Sigmoid colon (tissue), 7 donors: Measurements from ENCODE around the gene HECW1. TPM values are rescaled to one million over a fixed set of nuclear protein-coding genes. Genes with fewer than 3 reads are reported as not detected.

ENCODE experiments used
- DNase-seq: peaks from one replicate; pipeline ENCODE4 v3.0.0-alpha.2; 2019
- H3K27ac ChIP-seq, 4 donors: fragments of 200-600 bp; sonication (generic); one replicate each; pipeline ENCODE4 v1.5.1; 2016 to 2019; ENCODE audit warnings: mild to moderate bottlenecking in 1 of 4
- H3K27me3 ChIP-seq, 3 donors: fragments of 200-600 bp; sonication (generic); one replicate each; pipeline ENCODE4 v1.5.1; 2019; ENCODE audit warnings: mild to moderate bottlenecking in 1 of 3
- H3K36me3 ChIP-seq, 4 donors: fragments of 200-600 bp; sonication (generic); one replicate each; pipeline ENCODE4 v1.5.1; 2016 to 2019
- H3K4me1 ChIP-seq, 4 donors: fragments of 200-600 bp; sonication (generic); one replicate each; pipeline ENCODE4 v1.5.1; 2017 to 2019
- H3K4me3 ChIP-seq, 4 donors: fragments of 200-600 bp; sonication (generic); one replicate each; pipeline ENCODE4 v1.5.1; 2017 to 2019; ENCODE audit warnings: mild to moderate bottlenecking in 2 of 4, moderate library complexity in 1 of 4
- H3K9me3 ChIP-seq, 4 donors: fragments of 200-600 bp in 3 of 4; sonication (generic) in 3 of 4; one replicate each; pipeline versions ENCODE4 v1.5.1 to v1.6.1; 2013 to 2019
- EP300 ChIP-seq, 4 donors: sonication (generic); formaldehyde crosslinking; IDR thresholded peaks; one replicate each; pipeline ENCODE4 v1.6.1; 2017; ENCODE audit warnings: antibody characterized with exemption in 4 of 4
- POLR2A ChIP-seq, 2 donors: fragments of 450-650 bp; IDR thresholded peaks; one replicate each; pipeline ENCODE4 v1.6.1; 2016; ENCODE audit warnings: antibody characterized with exemption in 2 of 2, mild to moderate bottlenecking in 2 of 2, moderate library complexity in 2 of 2
- POLR2AphosphoS5 ChIP-seq, 4 donors: sonication (generic); formaldehyde crosslinking; IDR thresholded peaks; one replicate each; pipeline ENCODE4 v1.6.1; 2017; ENCODE audit warnings: antibody characterized with exemption in 4 of 4
- WGBS, 2 donors: extraction: QIAGEN DNeasy Blood & Tissue Kit; methylation state at CpG; one replicate each; pipeline ENCODE4 v1.1.7; 2013; 5-methylcytosine and 5-hydroxymethylcytosine counted together
- intact Hi-C: fragments of 100-400 bp; cut with DNase I; formaldehyde crosslinking; loops from one replicate; pipeline ENCODE4 v1.15.1; 2023
- polyA plus RNA-seq, 3 donors: library from polyadenylated mRNA; stranded (reverse); fragments of 200-250 nt; gene quantifications; one replicate each; pipeline ENCODE4 v1.2.3, GENCODE V29; 2013
- total RNA-seq, 4 donors: library from RNA; depleted of rRNA; stranded (reverse); fragments of >200 nt; gene quantifications; one replicate each; pipeline ENCODE4 v1.1.0, GENCODE V29; 2016
- TF ChIP-seq, protein P1 (sequence below), 4 experiments: fragments of 450-650 bp in 3 of 4; fragments of 200-600 bp in 1 of 4; IDR thresholded peaks; one replicate each; pipeline ENCODE4 v1.5.1; 2016 to 2019; ENCODE audit warnings: antibody characterized with exemption in 4 of 4, mild to moderate bottlenecking in 3 of 4, moderate library complexity in 2 of 4
- donor health status: healthy with polysubstance abuse.
- donor health status: Bipolar disorder and iron deficiency.
- donor health status: healthy.

Gene HECW1
- total and polyA plus RNA-seq, 7 donors, result 0.33 to 7.8 (median 1.2) TPM

DNA sequence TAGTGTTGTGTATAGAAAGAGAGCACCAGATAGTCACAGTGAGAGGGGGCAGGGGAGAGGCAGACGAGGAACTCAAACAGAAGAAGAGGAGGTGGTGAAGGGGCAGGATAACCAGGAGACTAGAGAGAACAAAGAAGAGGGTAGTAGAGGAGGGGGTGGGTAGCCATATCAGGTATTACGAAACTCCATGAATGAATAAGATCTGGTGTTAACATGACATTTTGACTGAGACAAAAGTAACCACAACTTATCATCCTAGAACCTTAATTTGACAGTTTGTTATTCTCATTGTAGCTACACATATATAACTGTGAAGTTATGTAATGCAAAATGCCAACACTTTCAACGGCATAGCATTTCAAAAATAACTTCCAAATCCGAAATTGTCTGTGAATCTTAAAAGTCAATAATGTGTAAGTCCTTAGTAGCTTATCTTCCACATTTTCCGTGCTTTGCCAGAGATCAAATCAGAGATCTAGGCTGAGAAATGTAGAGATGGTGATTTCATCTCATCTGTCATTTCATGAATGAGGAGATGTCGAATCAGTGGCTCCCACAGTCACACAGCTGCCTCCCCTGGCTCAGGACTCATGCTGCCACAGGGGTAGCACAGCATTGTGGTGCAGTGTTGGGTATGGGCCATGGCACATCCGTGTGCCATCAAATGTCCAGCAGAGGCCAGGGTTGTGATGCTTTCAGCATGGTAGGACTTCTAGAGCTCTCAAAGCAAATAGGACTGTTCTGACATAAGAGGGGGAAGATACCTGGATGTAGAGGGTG is 202.1 kb downstream of the HECW1 start:
- TF ChIP-seq POLR2AphosphoS5 (IDR thresholded peaks at IDR 0.05) (no peak), POLR2A (IDR thresholded peaks at IDR 0.05) (no peak), EP300 (IDR thresholded peaks at IDR 0.05) (no peak)
- TF ChIP-seq, protein P1, sequence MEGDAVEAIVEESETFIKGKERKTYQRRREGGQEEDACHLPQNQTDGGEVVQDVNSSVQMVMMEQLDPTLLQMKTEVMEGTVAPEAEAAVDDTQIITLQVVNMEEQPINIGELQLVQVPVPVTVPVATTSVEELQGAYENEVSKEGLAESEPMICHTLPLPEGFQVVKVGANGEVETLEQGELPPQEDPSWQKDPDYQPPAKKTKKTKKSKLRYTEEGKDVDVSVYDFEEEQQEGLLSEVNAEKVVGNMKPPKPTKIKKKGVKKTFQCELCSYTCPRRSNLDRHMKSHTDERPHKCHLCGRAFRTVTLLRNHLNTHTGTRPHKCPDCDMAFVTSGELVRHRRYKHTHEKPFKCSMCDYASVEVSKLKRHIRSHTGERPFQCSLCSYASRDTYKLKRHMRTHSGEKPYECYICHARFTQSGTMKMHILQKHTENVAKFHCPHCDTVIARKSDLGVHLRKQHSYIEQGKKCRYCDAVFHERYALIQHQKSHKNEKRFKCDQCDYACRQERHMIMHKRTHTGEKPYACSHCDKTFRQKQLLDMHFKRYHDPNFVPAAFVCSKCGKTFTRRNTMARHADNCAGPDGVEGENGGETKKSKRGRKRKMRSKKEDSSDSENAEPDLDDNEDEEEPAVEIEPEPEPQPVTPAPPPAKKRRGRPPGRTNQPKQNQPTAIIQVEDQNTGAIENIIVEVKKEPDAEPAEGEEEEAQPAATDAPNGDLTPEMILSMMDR (IDR thresholded peaks at IDR 0.05), result no peak
- intact Hi-C loops, result no loop called here

GRCh38 chr7:43317075-43317474 is 204.6 kb downstream of the HECW1 start:
- H3K9me3 ChIP-seq, result no peaks in the 10 kb centered on the region
- H3K27me3 ChIP-seq, result no peaks in the 10 kb centered on the region
- H3K4me1 ChIP-seq, result no peaks in the 10 kb centered on the region
- no peak overlapping the region for H3K27ac ChIP-seq
- intact Hi-C loops, result no loop called here
- no peak for TF ChIP-seq POLR2AphosphoS5 (IDR thresholded peaks at IDR 0.05)
- TF ChIP-seq, protein P1 (IDR thresholded peaks at IDR 0.05), result no peak
- no peak for TF ChIP-seq POLR2A (IDR thresholded peaks at IDR 0.05)
- no peak for TF ChIP-seq EP300 (IDR thresholded peaks at IDR 0.05)
- H3K4me3 ChIP-seq, result no peak overlapping the region
- H3K36me3 ChIP-seq, result no peaks in the 10 kb centered on the region
- DNase-seq, result no peak
- WGBS, 2 donors, result 75 to 79% methylated on average over 6 of the region's 6 CpGs

More for the DNA sequence above, 202.1 kb downstream of the HECW1 start:
- DNase-seq, result no peak
- 64 to 69% methylated on average over 7 of the region's 7 CpGs for WGBS, 2 donors
- no peak overlapping the region for H3K27ac ChIP-seq
- H3K9me3 ChIP-seq, result no peaks in the 10 kb centered on the region
- no peak overlapping the region for H3K4me3 ChIP-seq
- no peaks in the 10 kb centered on the region for H3K36me3 ChIP-seq
- H3K27me3 ChIP-seq, result no peaks in the 10 kb centered on the region
- no peaks in the 10 kb centered on the region for H3K4me1 ChIP-seq

DNA sequence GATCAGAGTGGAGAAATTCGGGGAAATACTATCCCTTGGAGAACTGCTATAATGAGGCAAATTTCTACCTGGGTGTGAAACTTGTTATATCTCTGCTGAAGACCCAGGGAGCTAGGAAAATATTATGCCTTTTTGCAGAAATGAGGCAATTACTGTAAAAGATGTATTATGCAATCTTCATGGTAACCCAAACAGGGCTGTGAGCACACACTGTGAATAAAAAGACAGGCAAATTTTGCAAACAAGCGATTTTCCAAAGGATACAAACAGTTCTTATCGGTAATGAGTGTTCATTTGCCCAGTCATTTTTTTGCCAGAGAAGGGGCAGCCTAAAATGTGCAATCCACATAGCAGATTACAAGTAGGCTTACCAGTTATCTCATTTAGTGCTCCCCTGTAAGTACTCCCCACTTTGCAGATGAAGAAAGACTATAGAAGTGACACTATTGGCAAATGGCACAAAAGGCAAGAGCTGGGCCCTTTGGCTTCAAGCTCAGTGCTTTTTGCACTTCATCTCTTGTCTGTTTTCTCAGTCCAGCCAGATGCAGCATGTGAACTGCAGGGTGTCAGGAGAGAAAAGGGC is 205.8 kb downstream of the HECW1 start:
- DNase-seq, result no peak
- Histone ChIP-seq H3K4me3 (no peak overlapping the region), H3K36me3 (no peaks in the 10 kb centered on the region), H3K9me3 (no peaks in the 10 kb centered on the region), H3K27me3 (no peaks in the 10 kb centered on the region), H3K4me1 (no peaks in the 10 kb centered on the region), H3K27ac (no peak overlapping the region)
- no peak for TF ChIP-seq EP300 (IDR thresholded peaks at IDR 0.05)
- peak in 1 of 4 donors; percentile 9 for TF ChIP-seq POLR2AphosphoS5 (IDR thresholded peaks at IDR 0.05)
- no peak for TF ChIP-seq POLR2A (IDR thresholded peaks at IDR 0.05)
- TF ChIP-seq, protein P1 (IDR thresholded peaks at IDR 0.05), result no peak
- intact Hi-C loops, result no loop called here
- WGBS, 2 donors, result 75 to 85% methylated on average over 3 of the region's 3 CpGs

- H3K36me3 ChIP-seq, result no peaks in the 10 kb centered on the region
- no peak for DNase-seq
- TF ChIP-seq POLR2A (IDR thresholded peaks at IDR 0.05), result no peak
- TF ChIP-seq, protein P1 (IDR thresholded peaks at IDR 0.05), result no peak
- WGBS, 2 donors, result 76 to 83% methylated on average over 14 of the region's 14 CpGs
- no peaks in the 10 kb centered on the region for H3K4me1 ChIP-seq
- H3K27me3 ChIP-seq, result no peaks in the 10 kb centered on the region
- H3K4me3 ChIP-seq, result no peak overlapping the region
- intact Hi-C loops, result no loop called here
- no peaks in the 10 kb centered on the region for H3K9me3 ChIP-seq
- H3K27ac ChIP-seq, result no peak overlapping the region
Observed at GRCh38 chr7:43325595-43325994, 213.1 kb downstream of the HECW1 start.
